HepG2 (cell line): ENCODE measurements around the gene LSM12. TPM values are rescaled to one million over a fixed set of nuclear protein-coding genes. Genes with fewer than 3 reads are reported as not detected.

Experiments
- ATAC-seq: fragments of 200-7000 bp; cut with Tn5 transposase; 3 replicates; pipeline ENCODE4 v1.9.1; 2020; ENCODE audit warnings: mild to moderate bottlenecking, moderate library complexity
- BruUV-seq: library from RNA; stranded (reverse); fragments of 400-500 nt; replicated peaks from 2 replicates; lab custom pipeline; 2021; lab: Mats Ljungman, UMichigan
- CTCF ChIA-PET: fragments of 300-600 bp; formaldehyde crosslinking; extraction: SDS; loops from one replicate; lab custom pipeline; 2021; ENCODE audit warnings: low total read pairs, inconsistent platforms, low intra/inter-chr PET ratio; lab: Yijun Ruan, JAX
- POLR2A ChIA-PET: fragments of 350-600 bp; sonication (Branson Sonifier 250); formaldehyde crosslinking; loops from one replicate; lab custom pipeline; 2020; ENCODE audit warnings: antibody characterized with exemption, inconsistent platforms; lab: Yijun Ruan, JAX
- DNase-seq: peaks from one replicate; pipeline ENCODE4 v3.0.0-alpha.2; 2015; ENCODE audit warnings: low spot score
- FAIRE-seq: peaks from 3 replicates; lab custom pipeline; 2011; peaks lifted over from hg19 to GRCh38; lab: Jason Lieb, UNC
- H2AFZ ChIP-seq: one replicate; pipeline ENCODE4 v1.6.1; 2011; ENCODE audit warnings: low read length, inconsistent platforms
- H3K27ac ChIP-seq: fragments of 300-600 bp; 3 replicates; pipeline ENCODE4 v1.8.0; 2011; ENCODE audit warnings: mixed run types, mild to moderate bottlenecking, mixed read lengths, low read length, inconsistent platforms; ENCODE audit not compliant: insufficient read depth; ENCODE audit errors: extremely low read length
- H3K27me3 ChIP-seq, 2 experiments: fragments of 200-600 bp in 1 of 2; 2 replicates in 1 of 2; 3 replicates in 1 of 2; pipeline versions ENCODE4 v1.6.0 to v1.8.0; 2011; ENCODE audit warnings: low read length in 2 of 2, mild to moderate bottlenecking in 2 of 2, moderate library complexity in 2 of 2, inconsistent platforms in 1 of 2; ENCODE audit not compliant: insufficient read depth in 2 of 2, control insufficient read depth in 1 of 2
- H3K36me3 ChIP-seq, 2 experiments: fragments of 200-600 bp in 1 of 2; replicated peaks in 1 of 2; 2 replicates in 1 of 2; 3 replicates in 1 of 2; pipeline versions ENCODE4 v1.5.1 to v1.8.0; 2011; ENCODE audit warnings: low read length in 2 of 2, inconsistent platforms in 1 of 2; ENCODE audit not compliant: insufficient read depth in 2 of 2, control insufficient read depth in 1 of 2
- H3K4me1 ChIP-seq: 2 replicates; pipeline ENCODE4 v1.5.1; 2012; ENCODE audit warnings: low read length, inconsistent platforms; ENCODE audit not compliant: insufficient read depth
- H3K4me2 ChIP-seq: 2 replicates; pipeline ENCODE4 v1.6.0; 2011; ENCODE audit warnings: low read depth, low read length, inconsistent platforms
- H3K4me3 ChIP-seq, 3 experiments: fragments of 200-600 bp in 1 of 3; sonication (generic), shearing (Covaris generic) in 1 of 3; replicated peaks in 1 of 3; 2 replicates each; pipeline ENCODE4 v1.5.1; 2011 to 2016; ENCODE audit warnings: low read length in 3 of 3, inconsistent platforms in 2 of 3, low read depth in 2 of 3, mild to moderate bottlenecking in 2 of 3, control low read depth in 1 of 3, mixed read lengths in 1 of 3; ENCODE audit not compliant: insufficient read depth in 1 of 3
- H3K79me2 ChIP-seq: one replicate; pipeline ENCODE4 v1.6.1; 2011; ENCODE audit warnings: low read length, inconsistent platforms; ENCODE audit not compliant: insufficient read depth
- H3K9ac ChIP-seq: 2 replicates; pipeline ENCODE4 v1.6.0; 2011; ENCODE audit warnings: mild to moderate bottlenecking, low read depth, low read length, inconsistent platforms; ENCODE audit not compliant: insufficient read depth
- H3K9me3 ChIP-seq: 2 replicates; pipeline ENCODE4 v1.5.1; 2012; ENCODE audit warnings: mild to moderate bottlenecking, low read length
- H4K20me1 ChIP-seq: 2 replicates; pipeline ENCODE4 v1.6.0; 2011; ENCODE audit warnings: inconsistent platforms, mild to moderate bottlenecking, low read length, moderate library complexity; ENCODE audit not compliant: insufficient read depth
- AGO1 ChIP-seq: fragments of 200-400 bp; formaldehyde crosslinking; IDR thresholded peaks from 2 replicates; pipeline ENCODE4 v1.6.1; 2017; ENCODE audit warnings: mild to moderate bottlenecking, low read depth, low read length, moderate library complexity; ENCODE audit not compliant: poor library complexity, severe bottlenecking
- AGO2 ChIP-seq: fragments of 200-400 bp; formaldehyde crosslinking; optimal IDR thresholded peaks from 2 replicates; pipeline ENCODE3; 2017; ENCODE audit warnings: mild to moderate bottlenecking, low read depth, low read length, moderate library complexity
- ATRX ChIP-seq: sonication (generic); formaldehyde crosslinking; IDR thresholded peaks from 2 replicates; pipeline ENCODE4 v1.4.0; 2020; ENCODE audit warnings: missing genetic modification reagents, borderline replicate concordance
- FOXA3 ChIP-seq: IDR thresholded peaks from 2 replicates; pipeline ENCODE4 v1.6.1; 2016; ENCODE audit warnings: missing genetic modification reagents, missing compliant biosample characterization
- GLI4 ChIP-seq: sonication (generic); formaldehyde crosslinking; IDR thresholded peaks from 2 replicates; pipeline ENCODE4 v1.5.1; 2020; ENCODE audit warnings: missing genetic modification reagents, mild to moderate bottlenecking, moderate library complexity, borderline replicate concordance
- NFE2L1 ChIP-seq: sonication (generic); formaldehyde crosslinking; IDR thresholded peaks from 2 replicates; pipeline ENCODE4 v1.4.0; 2020; ENCODE audit warnings: missing genetic modification reagents, mild to moderate bottlenecking, borderline replicate concordance
- SRSF9 ChIP-seq: fragments of 200-400 bp; formaldehyde crosslinking; IDR thresholded peaks from 2 replicates; pipeline ENCODE4 v1.6.1; 2018; ENCODE audit warnings: borderline replicate concordance, mild to moderate bottlenecking, low read depth, low read length; ENCODE audit not compliant: insufficient read depth, poor library complexity, severe bottlenecking
- ZMYM4 ChIP-seq: sonication (generic); formaldehyde crosslinking; IDR thresholded peaks from 2 replicates; pipeline ENCODE4 v1.8.1; 2023; ENCODE audit warnings: mild to moderate bottlenecking, missing genetic modification reagents
- ZNF724P ChIP-seq: sonication (generic); formaldehyde crosslinking; IDR thresholded peaks from 2 replicates; pipeline ENCODE4 v1.8.0; 2022; ENCODE audit warnings: missing genetic modification reagents, borderline replicate concordance
- ZUFSP ChIP-seq: sonication (generic); formaldehyde crosslinking; IDR thresholded peaks from 2 replicates; pipeline ENCODE4 v1.9.0; 2021; ENCODE audit warnings: missing genetic modification reagents, mild to moderate bottlenecking, borderline replicate concordance
- WGBS: methylation state at CpG from one replicate; pipeline ENCODE4 v1.1.6; 2017; ENCODE audit warnings: low lambda C conversion rate; 5-methylcytosine and 5-hydroxymethylcytosine counted together
- in situ Hi-C: cut with HindIII; loops from 2 replicates; pipeline ENCODE4 v1.10.0; 2017; ENCODE audit warnings: low pct_unique_long_range_greater_than_20kb; ENCODE audit not compliant: extremely low pct_ligation_motif_present
- intact Hi-C: fragments of 100-400 bp; cut with micrococcal nuclease; formaldehyde crosslinking; loops from one replicate; pipeline ENCODE4 v1.10.0; 2022; ENCODE audit not compliant: unreplicated experiment
- polyA plus RNA-seq, 8 experiments: library from polyadenylated mRNA; depleted of rRNA in 3 of 8; stranded (reverse) in 7 of 8; unstranded in 1 of 8; fragments of >200 nt; fragmentation: Illumina TruSeq in 4 of 8; extraction: Trizol in 4 of 8; gene quantifications; 2 replicates each; pipeline versions ENCODE4 v1.2.1 to v1.2.3, GENCODE V29; 2011 to 2016; ENCODE audit warnings: low read depth in 4 of 8, missing spikeins in 1 of 8, mixed read lengths in 1 of 8; ENCODE audit not compliant: insufficient read depth in 1 of 8
- total RNA-seq, 5 experiments: library from RNA; depleted of rRNA; stranded (reverse); fragments of >200 nt; fragmentation: Illumina TruSeq; extraction: Trizol; gene quantifications; 2 replicates each; pipeline ENCODE4 v1.2.3, GENCODE V29; 2016; ENCODE audit warnings: low read depth in 1 of 5
- TF ChIP-seq, protein P1 (sequence below): conservative IDR thresholded peaks from 2 replicates; pipeline ENCODE4 v1.6.1; 2018; ENCODE audit warnings: missing genetic modification reagents
- TF ChIP-seq, protein P2 (sequence below): sonication (generic); formaldehyde crosslinking; IDR thresholded peaks from 2 replicates; pipeline ENCODE4 v1.4.0; 2020; ENCODE audit warnings: missing genetic modification reagents
- TF ChIP-seq, protein P3 (sequence below): IDR thresholded peaks from 2 replicates; pipeline ENCODE4 v1.4.0; 2020; ENCODE audit warnings: mild to moderate bottlenecking, missing genetic modification reagents

The LSM12 gene
- total and polyA plus RNA-seq, 2 of the 13 experiments (the other 11 are each of a cell fraction or from before 2014, with no cell fraction given) = 52.8 to 55.7 TPM

DNA sequence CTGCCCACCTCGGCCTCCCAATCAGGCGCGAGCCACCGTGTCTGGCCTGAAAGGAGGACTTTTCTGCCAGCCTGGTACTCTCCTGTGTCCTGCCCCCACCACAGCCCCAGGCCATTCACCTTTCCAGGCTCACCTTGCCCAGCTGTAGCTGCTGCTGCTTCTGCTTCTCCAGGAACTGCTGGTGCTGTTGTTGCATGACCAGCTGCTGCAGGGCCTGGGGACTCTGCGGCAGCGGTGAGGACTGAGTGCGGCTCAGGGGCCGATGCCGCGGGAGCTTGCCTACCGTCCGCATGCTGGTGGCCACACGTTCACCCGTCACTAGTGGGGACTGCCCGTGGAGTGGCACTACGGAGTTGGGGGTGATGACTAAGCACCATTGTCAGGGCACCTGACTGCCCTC, 21.8 kb upstream of the LSM12 start:
- H3K27me3 ChIP-seq = no peaks in the 10 kb centered on the region
- no peak for DNase-seq
- no peak for FAIRE-seq
- H3K79me2 ChIP-seq = no peaks in the 10 kb centered on the region
- H3K9ac ChIP-seq = no peak overlapping the region
- intact Hi-C loops (no loop called here), in situ Hi-C loops (no loop called here)
- peaks cover 25 to 50% of the 10 kb centered on the region in 2 experiments for H3K36me3 ChIP-seq
- no peak overlapping the region for H3K4me2 ChIP-seq
- no peak overlapping the region for H3K4me3 ChIP-seq
- no peak for ATAC-seq
- WGBS = 94% methylated on average over 16 of the region's 16 CpGs
- BruUV-seq = no TSS peak
- peaks cover 31% of the 10 kb centered on the region for H3K4me1 ChIP-seq
- H3K27ac ChIP-seq = no peak overlapping the region
- ChIA-PET CTCF (no interaction called here), POLR2A (interaction anchor here (1.1 to 2.3 kb wide), 7 partner anchors 13 to 28 kb away, joined by 3 to 12 read pairs (median 8); partner anchors contain the start of genes G6PC3 and LSM12)
- H3K9me3 ChIP-seq = no peaks in the 10 kb centered on the region
- H4K20me1 ChIP-seq = no peaks in the 10 kb centered on the region
- H2AFZ ChIP-seq = no peak overlapping the region
- TF ChIP-seq, protein P1, sequence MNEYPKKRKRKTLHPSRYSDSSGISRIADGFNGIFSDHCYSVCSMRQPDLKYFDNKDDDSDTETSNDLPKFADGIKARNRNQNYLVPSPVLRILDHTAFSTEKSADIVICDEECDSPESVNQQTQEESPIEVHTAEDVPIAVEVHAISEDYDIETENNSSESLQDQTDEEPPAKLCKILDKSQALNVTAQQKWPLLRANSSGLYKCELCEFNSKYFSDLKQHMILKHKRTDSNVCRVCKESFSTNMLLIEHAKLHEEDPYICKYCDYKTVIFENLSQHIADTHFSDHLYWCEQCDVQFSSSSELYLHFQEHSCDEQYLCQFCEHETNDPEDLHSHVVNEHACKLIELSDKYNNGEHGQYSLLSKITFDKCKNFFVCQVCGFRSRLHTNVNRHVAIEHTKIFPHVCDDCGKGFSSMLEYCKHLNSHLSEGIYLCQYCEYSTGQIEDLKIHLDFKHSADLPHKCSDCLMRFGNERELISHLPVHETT = no peak
- TF ChIP-seq, protein P2, sequence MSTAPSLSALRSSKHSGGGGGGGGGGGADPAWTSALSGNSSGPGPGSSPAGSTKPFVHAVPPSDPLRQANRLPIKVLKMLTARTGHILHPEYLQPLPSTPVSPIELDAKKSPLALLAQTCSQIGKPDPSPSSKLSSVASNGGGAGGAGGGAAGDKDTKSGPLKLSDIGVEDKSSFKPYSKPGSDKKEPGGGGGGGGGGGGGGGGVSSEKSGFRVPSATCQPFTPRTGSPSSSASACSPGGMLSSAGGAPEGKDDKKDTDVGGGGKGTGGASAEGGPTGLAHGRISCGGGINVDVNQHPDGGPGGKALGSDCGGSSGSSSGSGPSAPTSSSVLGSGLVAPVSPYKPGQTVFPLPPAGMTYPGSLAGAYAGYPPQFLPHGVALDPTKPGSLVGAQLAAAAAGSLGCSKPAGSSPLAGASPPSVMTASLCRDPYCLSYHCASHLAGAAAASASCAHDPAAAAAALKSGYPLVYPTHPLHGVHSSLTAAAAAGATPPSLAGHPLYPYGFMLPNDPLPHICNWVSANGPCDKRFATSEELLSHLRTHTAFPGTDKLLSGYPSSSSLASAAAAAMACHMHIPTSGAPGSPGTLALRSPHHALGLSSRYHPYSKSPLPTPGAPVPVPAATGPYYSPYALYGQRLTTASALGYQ = no peak
- TF ChIP-seq GLI4 (CRISPR knock-in tag) (no peak), ATRX (CRISPR knock-in tag) (no peak), AGO1 (no peak), ZUFSP (CRISPR knock-in tag) (no peak), AGO2 (peak; percentile 76), SRSF9 (no peak), NFE2L1 (CRISPR knock-in tag) (no peak), ZMYM4 (CRISPR knock-in tag) (no peak), FOXA3 (no peak), ZNF724P (CRISPR knock-in tag) (no peak)
- TF ChIP-seq, protein P3, sequence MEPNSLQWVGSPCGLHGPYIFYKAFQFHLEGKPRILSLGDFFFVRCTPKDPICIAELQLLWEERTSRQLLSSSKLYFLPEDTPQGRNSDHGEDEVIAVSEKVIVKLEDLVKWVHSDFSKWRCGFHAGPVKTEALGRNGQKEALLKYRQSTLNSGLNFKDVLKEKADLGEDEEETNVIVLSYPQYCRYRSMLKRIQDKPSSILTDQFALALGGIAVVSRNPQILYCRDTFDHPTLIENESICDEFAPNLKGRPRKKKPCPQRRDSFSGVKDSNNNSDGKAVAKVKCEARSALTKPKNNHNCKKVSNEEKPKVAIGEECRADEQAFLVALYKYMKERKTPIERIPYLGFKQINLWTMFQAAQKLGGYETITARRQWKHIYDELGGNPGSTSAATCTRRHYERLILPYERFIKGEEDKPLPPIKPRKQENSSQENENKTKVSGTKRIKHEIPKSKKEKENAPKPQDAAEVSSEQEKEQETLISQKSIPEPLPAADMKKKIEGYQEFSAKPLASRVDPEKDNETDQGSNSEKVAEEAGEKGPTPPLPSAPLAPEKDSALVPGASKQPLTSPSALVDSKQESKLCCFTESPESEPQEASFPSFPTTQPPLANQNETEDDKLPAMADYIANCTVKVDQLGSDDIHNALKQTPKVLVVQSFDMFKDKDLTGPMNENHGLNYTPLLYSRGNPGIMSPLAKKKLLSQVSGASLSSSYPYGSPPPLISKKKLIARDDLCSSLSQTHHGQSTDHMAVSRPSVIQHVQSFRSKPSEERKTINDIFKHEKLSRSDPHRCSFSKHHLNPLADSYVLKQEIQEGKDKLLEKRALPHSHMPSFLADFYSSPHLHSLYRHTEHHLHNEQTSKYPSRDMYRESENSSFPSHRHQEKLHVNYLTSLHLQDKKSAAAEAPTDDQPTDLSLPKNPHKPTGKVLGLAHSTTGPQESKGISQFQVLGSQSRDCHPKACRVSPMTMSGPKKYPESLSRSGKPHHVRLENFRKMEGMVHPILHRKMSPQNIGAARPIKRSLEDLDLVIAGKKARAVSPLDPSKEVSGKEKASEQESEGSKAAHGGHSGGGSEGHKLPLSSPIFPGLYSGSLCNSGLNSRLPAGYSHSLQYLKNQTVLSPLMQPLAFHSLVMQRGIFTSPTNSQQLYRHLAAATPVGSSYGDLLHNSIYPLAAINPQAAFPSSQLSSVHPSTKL (CRISPR knock-in tag) = no peak
